ENCODE data around the gene NR2F1-AS1. TPM values are rescaled to one million over a fixed set of nuclear protein-coding genes. Genes with fewer than 3 reads are reported as not detected.

The NR2F1-AS1 gene
- total and polyA plus RNA-seq, 2 experiments from 2014 or later, result 0.45 to 0.49 TPM

DNA sequence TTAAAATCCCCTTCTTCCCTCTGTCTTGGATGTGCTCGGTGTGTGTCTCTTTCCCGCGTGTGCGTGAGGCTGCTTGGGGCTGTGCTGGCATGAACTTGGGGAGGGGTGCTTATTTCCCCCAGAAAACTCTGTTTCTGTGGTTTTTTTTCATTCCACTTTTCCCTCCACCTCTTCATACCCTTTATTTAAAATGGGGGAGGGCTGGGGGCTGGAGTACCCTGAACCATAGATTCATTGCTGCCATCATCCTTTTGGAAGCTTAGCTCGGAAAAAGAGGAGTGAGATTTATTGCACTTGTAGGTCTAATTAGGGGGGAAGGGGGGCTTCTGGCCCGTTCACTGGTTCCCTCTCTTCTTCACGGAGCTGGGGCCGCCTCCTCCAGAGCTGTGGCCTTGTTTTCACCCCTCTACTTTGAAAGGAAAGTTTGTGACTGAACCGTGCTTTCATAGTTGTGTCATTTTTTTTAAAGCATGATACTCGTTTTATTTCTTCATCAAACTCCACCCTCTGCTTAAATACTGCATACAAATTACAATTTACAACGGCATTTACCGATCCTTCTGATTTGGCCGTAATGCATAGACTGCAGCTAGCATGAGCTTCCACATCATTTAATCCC, 4.9 kb upstream of the NR2F1-AS1 start:
- peak in 1 of 2 donors; percentile 48 for DNase-seq (ENCODE audit: low read depth in 1 of 2, low spot score in 1 of 2)
- no peaks in the 10 kb centered on the region for H3K9me3 ChIP-seq (ENCODE audit: low read depth)
- TF ChIP-seq, protein P1, sequence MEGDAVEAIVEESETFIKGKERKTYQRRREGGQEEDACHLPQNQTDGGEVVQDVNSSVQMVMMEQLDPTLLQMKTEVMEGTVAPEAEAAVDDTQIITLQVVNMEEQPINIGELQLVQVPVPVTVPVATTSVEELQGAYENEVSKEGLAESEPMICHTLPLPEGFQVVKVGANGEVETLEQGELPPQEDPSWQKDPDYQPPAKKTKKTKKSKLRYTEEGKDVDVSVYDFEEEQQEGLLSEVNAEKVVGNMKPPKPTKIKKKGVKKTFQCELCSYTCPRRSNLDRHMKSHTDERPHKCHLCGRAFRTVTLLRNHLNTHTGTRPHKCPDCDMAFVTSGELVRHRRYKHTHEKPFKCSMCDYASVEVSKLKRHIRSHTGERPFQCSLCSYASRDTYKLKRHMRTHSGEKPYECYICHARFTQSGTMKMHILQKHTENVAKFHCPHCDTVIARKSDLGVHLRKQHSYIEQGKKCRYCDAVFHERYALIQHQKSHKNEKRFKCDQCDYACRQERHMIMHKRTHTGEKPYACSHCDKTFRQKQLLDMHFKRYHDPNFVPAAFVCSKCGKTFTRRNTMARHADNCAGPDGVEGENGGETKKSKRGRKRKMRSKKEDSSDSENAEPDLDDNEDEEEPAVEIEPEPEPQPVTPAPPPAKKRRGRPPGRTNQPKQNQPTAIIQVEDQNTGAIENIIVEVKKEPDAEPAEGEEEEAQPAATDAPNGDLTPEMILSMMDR (IDR thresholded peaks at IDR 0.05; ENCODE audit: low read depth, low read length), result no peak
- peak overlapping the region; percentile 48 for H3K4me3 ChIP-seq
- peaks cover 97% of the 10 kb centered on the region for H3K27me3 ChIP-seq
- H3K27ac ChIP-seq, result no peak overlapping the region
- H3K4me1 ChIP-seq (ENCODE audit: low read depth), result peaks cover 6% of the 10 kb centered on the region
- no peaks in the 10 kb centered on the region for H3K36me3 ChIP-seq

DNA sequence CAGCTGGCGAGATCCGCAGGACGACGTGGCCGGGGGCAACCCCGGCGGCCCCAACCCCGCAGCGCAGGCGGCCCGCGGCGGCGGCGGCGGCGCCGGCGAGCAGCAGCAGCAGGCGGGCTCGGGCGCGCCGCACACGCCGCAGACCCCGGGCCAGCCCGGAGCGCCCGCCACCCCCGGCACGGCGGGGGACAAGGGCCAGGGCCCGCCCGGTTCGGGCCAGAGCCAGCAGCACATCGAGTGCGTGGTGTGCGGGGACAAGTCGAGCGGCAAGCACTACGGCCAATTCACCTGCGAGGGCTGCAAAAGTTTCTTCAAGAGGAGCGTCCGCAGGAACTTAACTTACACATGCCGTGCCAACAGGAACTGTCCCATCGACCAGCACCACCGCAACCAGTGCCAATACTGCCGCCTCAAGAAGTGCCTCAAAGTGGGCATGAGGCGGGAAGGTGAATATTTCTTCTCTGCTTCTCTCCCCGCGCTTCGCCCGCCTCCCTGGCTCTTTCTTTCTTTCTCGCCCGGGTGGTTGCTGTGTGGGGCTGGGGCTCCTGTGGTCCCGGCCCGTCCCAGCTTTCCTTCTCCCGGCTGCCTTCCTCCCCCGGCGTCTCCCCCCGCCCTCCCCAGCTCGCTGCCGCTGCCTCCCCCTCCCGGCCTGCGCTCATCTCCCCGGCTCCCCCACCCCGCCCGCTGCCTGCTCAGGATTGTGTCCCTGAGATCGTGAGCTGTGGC, 4.2 kb upstream of the NR2F1-AS1 start:
- H3K27me3 ChIP-seq, result peaks cover 97% of the 10 kb centered on the region
- no peak overlapping the region for H3K27ac ChIP-seq
- TF ChIP-seq, protein P1 (IDR thresholded peaks at IDR 0.05; ENCODE audit: low read depth, low read length), result no peak
- H3K9me3 ChIP-seq (ENCODE audit: low read depth), result no peaks in the 10 kb centered on the region
- H3K4me3 ChIP-seq, result peak overlapping the region; percentile 48
- no peaks in the 10 kb centered on the region for H3K36me3 ChIP-seq
- DNase-seq (ENCODE audit: low read depth in 1 of 2, low spot score in 1 of 2), result peak in 1 of 2 donors; percentile 42
- peaks cover 8% of the 10 kb centered on the region for H3K4me1 ChIP-seq (ENCODE audit: low read depth)

DNA sequence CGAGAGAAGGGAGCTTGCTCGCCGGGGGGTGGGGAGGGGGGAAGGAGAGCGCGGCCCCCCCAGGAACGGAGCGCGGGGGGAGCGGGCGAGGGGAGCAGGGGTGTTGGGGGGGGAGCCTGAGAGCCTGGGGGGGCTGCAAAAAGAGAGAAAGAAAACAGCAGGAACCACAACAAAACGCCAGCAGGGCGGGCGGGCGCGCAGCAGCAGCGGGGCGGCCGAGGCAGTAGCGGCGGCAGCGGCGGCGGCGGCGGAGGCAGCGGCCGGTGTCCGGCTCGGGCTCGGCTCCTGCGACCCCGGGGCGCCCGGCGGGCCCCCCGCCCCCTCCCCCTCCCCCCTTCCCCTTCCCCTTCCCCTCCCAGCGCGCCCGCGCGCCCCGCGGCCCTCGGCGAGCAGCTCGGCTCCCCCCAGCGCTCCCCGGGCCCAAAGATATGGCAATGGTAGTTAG, 3.6 kb upstream of the NR2F1-AS1 start:
- no peak overlapping the region for H3K27ac ChIP-seq
- H3K27me3 ChIP-seq, result peaks cover 97% of the 10 kb centered on the region
- peak overlapping the region; percentile 48 for H3K4me3 ChIP-seq
- H3K9me3 ChIP-seq (ENCODE audit: low read depth), result no peaks in the 10 kb centered on the region
- H3K36me3 ChIP-seq, result no peaks in the 10 kb centered on the region
- TF ChIP-seq, protein P1 (IDR thresholded peaks at IDR 0.05; ENCODE audit: low read depth, low read length), result no peak
- H3K4me1 ChIP-seq (ENCODE audit: low read depth), result peaks cover 13% of the 10 kb centered on the region
- DNase-seq (ENCODE audit: low read depth in 1 of 2, low spot score in 1 of 2), result no peak

DNA sequence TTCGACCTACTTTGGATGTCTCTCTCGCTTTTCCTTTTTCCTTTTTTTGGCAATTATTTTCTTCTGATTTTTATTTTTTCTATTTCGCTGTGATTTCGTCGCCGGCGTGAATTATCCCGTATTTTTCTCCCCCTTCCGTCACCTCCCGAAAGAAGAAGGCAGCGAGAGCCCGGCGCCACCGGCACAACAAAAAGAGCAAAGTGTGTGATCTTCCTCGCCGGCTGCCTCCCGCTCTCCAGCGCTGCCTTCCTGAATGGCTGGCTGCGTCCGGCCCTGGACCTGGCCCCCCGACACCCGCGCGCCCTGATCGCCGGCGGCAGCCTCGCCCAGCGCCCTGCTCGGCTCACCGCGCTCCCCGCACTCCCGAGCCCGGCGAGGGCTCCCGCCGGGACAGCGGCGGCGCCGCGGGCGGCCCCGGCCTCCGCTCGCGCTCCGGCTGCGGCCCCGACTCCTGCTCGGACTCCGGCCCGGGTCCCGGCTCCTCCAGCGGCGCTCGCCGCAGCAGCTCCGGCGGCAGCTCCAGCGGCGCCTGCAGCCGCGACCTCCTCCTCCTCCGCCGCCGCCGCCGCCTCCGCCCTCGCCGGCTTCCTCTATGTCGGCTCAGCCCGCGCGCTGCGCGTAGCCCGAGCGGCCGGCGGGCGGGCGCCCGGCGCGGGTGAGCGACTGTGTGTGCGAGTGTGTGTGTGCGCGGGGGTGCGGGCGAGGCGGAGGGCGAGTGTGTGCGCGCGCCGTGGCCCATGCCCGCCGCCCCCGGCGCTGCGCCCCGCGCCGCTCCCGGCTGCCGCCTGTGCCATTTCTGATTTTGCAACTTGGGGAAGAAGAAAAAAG, 3.0 kb upstream of the NR2F1-AS1 start:
- peaks cover 13% of the 10 kb centered on the region for H3K4me1 ChIP-seq (ENCODE audit: low read depth)
- H3K27me3 ChIP-seq, result peaks cover 97% of the 10 kb centered on the region
- no peaks in the 10 kb centered on the region for H3K36me3 ChIP-seq
- TF ChIP-seq, protein P1 (IDR thresholded peaks at IDR 0.05; ENCODE audit: low read depth, low read length), result no peak
- H3K4me3 ChIP-seq, result peak overlapping the region; percentile 48
- H3K27ac ChIP-seq, result no peak overlapping the region
- DNase-seq (ENCODE audit: low read depth in 1 of 2, low spot score in 1 of 2), result peak; percentile 69 to 79
- no peaks in the 10 kb centered on the region for H3K9me3 ChIP-seq (ENCODE audit: low read depth)

DNA sequence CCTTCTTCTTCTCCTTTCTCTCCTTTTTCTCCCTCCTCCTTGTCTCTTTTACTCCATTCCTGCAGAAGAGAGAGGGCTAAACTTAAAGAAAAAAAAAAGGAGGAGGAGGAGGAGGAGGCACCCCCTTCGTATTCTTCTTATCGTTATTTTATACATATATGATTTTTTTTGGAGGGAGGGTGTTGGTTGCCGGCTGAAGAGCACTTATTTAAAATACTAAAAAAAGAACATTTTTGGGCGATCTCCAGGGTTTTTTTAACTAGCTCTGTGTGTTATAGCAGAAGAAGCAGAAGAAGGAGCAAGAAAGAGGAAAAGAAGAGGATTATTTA, 2.4 kb upstream of the NR2F1-AS1 start:
- H3K27ac ChIP-seq, result no peak overlapping the region
- peak in 1 of 2 donors; percentile 60 for DNase-seq (ENCODE audit: low read depth in 1 of 2, low spot score in 1 of 2)
- TF ChIP-seq, protein P1 (IDR thresholded peaks at IDR 0.05; ENCODE audit: low read depth, low read length), result no peak
- peaks cover 13% of the 10 kb centered on the region for H3K4me1 ChIP-seq (ENCODE audit: low read depth)
- H3K36me3 ChIP-seq, result no peaks in the 10 kb centered on the region
- peak overlapping the region; percentile 48 for H3K4me3 ChIP-seq
- peaks cover 97% of the 10 kb centered on the region for H3K27me3 ChIP-seq
- H3K9me3 ChIP-seq (ENCODE audit: low read depth), result no peaks in the 10 kb centered on the region

All from cardiac muscle cell (in vitro differentiated cells and primary cell).